Nephron progenitor cell (in vitro differentiated cells): Measurements from ENCODE around the gene GPR50.

Source experiments
- DNase-seq: peaks from one replicate; pipeline ENCODE4 v3.0.0; 2021
- H3K27ac Mint-ChIP-seq: 2 replicates; pipeline ENCODE4 v1.8.0; 2021; ENCODE audit warnings: mild to moderate bottlenecking, moderate library complexity, mixed read lengths
- H3K27me3 Mint-ChIP-seq: 2 replicates; pipeline ENCODE4 v1.8.0; 2021; ENCODE audit warnings: mild to moderate bottlenecking, low read depth, mixed read lengths; ENCODE audit not compliant: poor library complexity
- H3K36me3 Mint-ChIP-seq: 2 replicates; pipeline ENCODE4 v1.8.0; 2021; ENCODE audit warnings: low read depth, mixed read lengths
- H3K4me1 Mint-ChIP-seq: 2 replicates; pipeline ENCODE4 v1.8.0; 2021; ENCODE audit warnings: mixed read lengths
- H3K4me3 Mint-ChIP-seq: 2 replicates; pipeline ENCODE4 v1.8.0; 2021; ENCODE audit warnings: mild to moderate bottlenecking, moderate library complexity, mixed read lengths
- H3K9me3 Mint-ChIP-seq: 2 replicates; pipeline ENCODE4 v1.8.0; 2021; ENCODE audit warnings: mild to moderate bottlenecking, moderate library complexity, mixed read lengths
- TF ChIP-seq, protein P1 (sequence below): fragments of 200-600 bp; sonication (generic); IDR thresholded peaks from 2 replicates; pipeline ENCODE4 v1.5.0; 2021; ENCODE audit warnings: antibody characterized with exemption

GPR50 gene

DNA sequence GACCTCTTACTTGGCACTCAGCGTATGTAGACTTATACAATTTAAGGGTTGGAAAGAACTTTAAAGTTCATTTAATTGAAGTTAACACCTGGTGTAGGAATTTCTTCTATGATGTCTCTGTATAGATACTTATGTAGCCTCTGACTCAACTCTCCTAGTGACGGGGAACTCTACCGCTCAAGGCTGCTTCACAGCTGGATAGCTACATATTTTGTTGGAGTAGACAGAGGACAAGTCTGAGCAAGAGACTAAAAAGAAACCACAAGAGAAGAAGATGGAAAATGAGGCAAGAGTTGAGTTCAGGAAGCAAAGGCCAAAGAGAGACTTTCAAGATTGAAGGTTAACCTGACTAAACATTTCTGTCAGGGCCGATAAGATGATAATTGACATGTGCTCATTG, 52.6 kb downstream of the GPR50 start:
- H3K9me3 Mint-ChIP-seq, result peaks cover 51% of the 10 kb centered on the region
- H3K27ac Mint-ChIP-seq, result no peak overlapping the region
- DNase-seq, result no peak
- H3K4me1 Mint-ChIP-seq, result no peaks in the 10 kb centered on the region
- TF ChIP-seq, protein P1, sequence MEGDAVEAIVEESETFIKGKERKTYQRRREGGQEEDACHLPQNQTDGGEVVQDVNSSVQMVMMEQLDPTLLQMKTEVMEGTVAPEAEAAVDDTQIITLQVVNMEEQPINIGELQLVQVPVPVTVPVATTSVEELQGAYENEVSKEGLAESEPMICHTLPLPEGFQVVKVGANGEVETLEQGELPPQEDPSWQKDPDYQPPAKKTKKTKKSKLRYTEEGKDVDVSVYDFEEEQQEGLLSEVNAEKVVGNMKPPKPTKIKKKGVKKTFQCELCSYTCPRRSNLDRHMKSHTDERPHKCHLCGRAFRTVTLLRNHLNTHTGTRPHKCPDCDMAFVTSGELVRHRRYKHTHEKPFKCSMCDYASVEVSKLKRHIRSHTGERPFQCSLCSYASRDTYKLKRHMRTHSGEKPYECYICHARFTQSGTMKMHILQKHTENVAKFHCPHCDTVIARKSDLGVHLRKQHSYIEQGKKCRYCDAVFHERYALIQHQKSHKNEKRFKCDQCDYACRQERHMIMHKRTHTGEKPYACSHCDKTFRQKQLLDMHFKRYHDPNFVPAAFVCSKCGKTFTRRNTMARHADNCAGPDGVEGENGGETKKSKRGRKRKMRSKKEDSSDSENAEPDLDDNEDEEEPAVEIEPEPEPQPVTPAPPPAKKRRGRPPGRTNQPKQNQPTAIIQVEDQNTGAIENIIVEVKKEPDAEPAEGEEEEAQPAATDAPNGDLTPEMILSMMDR, result no peak
- H3K36me3 Mint-ChIP-seq, result no peaks in the 10 kb centered on the region
- H3K27me3 Mint-ChIP-seq, result peaks cover 50% of the 10 kb centered on the region
- no peak overlapping the region for H3K4me3 Mint-ChIP-seq
